Measurements from ENCODE around the gene RIMBP2. TPM values are rescaled to one million over a fixed set of nuclear protein-coding genes. Genes with fewer than 3 reads are reported as not detected.

The RIMBP2 gene
- total and polyA plus RNA-seq, 11 donors, result 2.1 TPM; not detected in 10

DNA sequence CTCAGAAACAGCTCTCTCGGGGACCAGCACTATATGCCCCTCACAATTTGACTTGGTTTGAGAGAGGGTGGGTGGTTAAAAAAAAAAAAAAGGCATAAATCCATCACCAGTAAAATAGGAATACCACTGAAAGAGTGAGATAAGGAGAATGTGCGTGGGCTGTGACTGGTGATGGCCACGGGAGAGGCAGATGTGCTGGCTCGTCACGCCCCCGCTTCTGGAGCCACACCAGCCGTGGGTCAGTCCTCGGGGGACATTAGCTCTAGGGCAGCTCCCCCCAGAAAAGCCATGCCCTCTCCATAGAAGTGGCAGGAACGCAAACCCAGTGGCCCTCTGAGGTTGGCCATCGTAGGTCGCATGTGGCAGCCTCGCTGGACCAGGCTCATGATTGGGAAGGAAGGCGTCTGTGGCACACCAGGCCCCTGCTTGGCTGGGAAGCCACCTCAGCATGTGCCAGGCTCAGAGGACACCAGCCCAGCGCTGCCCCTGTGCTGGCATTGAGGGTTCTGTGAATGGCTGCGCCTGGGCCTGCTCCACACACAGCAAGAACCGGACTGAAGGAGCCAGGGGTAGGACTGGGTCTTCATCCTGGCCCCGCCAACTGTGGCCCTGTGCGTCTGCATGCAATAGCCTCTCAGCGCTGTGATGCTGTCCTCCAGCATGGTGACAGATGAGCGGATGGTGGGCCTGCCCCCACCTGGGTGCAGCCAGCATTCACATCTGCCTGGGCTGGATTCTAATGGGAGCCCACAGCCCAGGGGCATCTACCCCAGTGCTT is 267.9 kb downstream of the RIMBP2 start:
- WGBS, 4 donors, result 75 to 87% (median 85%) methylated on average over 17 to 20 of the region's 20 CpGs

DNA sequence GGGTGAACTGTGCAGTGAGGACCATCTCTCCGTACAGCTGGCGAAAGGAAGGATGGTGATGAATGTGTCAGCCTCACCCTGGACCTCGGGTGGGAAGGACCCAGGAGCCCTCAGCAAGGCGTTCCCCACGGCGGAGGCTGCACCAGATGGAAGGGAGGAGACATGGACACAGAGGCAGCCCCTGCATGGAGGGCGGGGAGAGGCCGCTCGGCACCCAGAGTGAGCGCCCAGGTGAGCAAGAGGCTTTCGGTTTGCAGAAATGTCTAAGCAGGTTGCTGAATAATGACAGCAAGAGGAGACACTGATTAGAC is 268.5 kb downstream of the RIMBP2 start:
- ATAC-seq, result no peak
- intact Hi-C loops (cut with DNase I), result no loop called here

More for the DNA sequence above, 267.9 kb downstream of the RIMBP2 start:
- no peaks in the 10 kb centered on the region for H3K4me1 ChIP-seq
- TF ChIP-seq, protein P1, sequence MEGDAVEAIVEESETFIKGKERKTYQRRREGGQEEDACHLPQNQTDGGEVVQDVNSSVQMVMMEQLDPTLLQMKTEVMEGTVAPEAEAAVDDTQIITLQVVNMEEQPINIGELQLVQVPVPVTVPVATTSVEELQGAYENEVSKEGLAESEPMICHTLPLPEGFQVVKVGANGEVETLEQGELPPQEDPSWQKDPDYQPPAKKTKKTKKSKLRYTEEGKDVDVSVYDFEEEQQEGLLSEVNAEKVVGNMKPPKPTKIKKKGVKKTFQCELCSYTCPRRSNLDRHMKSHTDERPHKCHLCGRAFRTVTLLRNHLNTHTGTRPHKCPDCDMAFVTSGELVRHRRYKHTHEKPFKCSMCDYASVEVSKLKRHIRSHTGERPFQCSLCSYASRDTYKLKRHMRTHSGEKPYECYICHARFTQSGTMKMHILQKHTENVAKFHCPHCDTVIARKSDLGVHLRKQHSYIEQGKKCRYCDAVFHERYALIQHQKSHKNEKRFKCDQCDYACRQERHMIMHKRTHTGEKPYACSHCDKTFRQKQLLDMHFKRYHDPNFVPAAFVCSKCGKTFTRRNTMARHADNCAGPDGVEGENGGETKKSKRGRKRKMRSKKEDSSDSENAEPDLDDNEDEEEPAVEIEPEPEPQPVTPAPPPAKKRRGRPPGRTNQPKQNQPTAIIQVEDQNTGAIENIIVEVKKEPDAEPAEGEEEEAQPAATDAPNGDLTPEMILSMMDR (IDR thresholded peaks at IDR 0.05), result no peak
- no peak for TF ChIP-seq POLR2A (IDR thresholded peaks at IDR 0.05)
- no peak overlapping the region for H3K27ac ChIP-seq
- DNase-seq, result peak in 1 of 5 donors; percentile 57
- intact Hi-C loops (cut with DNase I), result no loop called here
- no peaks in the 10 kb centered on the region for H3K9me3 ChIP-seq
- no peak overlapping the region for H3K4me3 ChIP-seq
- H3K36me3 ChIP-seq, result no peaks in the 10 kb centered on the region
- ATAC-seq, result no peak
- H3K27me3 ChIP-seq, result peaks cover 0 to 5% (median 0%) of the 10 kb centered on the region in 9 donors

DNA sequence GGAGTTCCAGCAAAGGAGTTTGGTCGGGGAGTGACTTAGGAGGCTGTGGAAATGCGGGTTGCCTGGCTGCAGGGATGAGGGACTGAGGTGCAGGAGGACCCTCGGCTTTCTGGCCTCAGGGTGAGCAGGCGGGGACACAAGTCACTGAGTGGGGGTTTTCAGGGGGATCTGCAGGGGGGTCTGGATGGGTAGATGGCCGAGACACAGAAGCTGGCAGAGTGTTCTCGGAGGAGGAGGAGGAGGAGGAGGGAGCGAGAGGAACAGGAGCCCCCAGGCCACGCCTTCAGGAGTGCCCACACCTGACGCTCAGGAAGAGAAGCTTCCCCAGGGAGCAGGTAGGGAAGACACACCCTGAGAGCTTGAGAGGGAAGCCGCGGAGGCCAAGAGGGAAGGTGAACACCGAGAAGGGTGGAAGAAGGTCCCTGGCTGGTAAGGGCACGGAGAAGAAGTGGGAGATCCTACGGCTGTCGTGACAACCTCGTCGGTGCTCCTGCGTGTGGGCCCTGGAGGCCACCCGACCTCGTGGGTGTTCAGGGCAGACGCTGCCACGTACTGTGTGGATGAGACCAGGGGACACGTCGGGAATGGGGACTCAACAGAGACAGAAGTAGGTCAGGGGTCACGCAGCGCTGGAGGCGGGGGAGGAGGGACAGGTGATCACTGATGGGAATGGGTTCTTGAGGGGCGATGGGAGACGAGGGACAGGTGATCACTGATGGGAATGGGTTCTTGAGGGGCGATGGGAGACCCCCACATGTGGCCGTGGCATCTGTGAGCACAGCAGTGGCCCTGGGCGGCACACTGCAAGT is 269.0 kb downstream of the RIMBP2 start:
- 81 to 83% (median 82%) methylated on average over 32 of the region's 32 CpGs for WGBS, 4 donors
- DNase-seq (peak in 1 of 5 donors; percentile 37), ATAC-seq (no peak)
- intact Hi-C loops (cut with DNase I), result no loop called here
- H3K27ac ChIP-seq, result no peak overlapping the region
- no peaks in the 10 kb centered on the region for H3K36me3 ChIP-seq
- H3K4me3 ChIP-seq, result no peak overlapping the region
- H3K27me3 ChIP-seq, result peaks cover 0 to 5% (median 0%) of the 10 kb centered on the region in 9 donors
- H3K4me1 ChIP-seq, result no peaks in the 10 kb centered on the region
- no peak for TF ChIP-seq POLR2A (IDR thresholded peaks at IDR 0.05)
- TF ChIP-seq, protein P1 (IDR thresholded peaks at IDR 0.05), result no peak
- no peaks in the 10 kb centered on the region for H3K9me3 ChIP-seq

More for the DNA sequence above, 268.5 kb downstream of the RIMBP2 start:
- Histone ChIP-seq H3K9me3 (no peaks in the 10 kb centered on the region), H3K4me3 (no peak overlapping the region), H3K36me3 (no peaks in the 10 kb centered on the region), H3K4me1 (no peaks in the 10 kb centered on the region), H3K27ac (no peak overlapping the region), H3K27me3 (peaks cover 0 to 5% (median 0%) of the 10 kb centered on the region in 9 donors)
- 85 to 94% (median 88%) methylated on average over 11 of the region's 11 CpGs for WGBS, 4 donors
- TF ChIP-seq POLR2A (IDR thresholded peaks at IDR 0.05), result no peak
- TF ChIP-seq, protein P1 (IDR thresholded peaks at IDR 0.05), result no peak
- DNase-seq, result peak in 1 of 5 donors; percentile 50

DNA sequence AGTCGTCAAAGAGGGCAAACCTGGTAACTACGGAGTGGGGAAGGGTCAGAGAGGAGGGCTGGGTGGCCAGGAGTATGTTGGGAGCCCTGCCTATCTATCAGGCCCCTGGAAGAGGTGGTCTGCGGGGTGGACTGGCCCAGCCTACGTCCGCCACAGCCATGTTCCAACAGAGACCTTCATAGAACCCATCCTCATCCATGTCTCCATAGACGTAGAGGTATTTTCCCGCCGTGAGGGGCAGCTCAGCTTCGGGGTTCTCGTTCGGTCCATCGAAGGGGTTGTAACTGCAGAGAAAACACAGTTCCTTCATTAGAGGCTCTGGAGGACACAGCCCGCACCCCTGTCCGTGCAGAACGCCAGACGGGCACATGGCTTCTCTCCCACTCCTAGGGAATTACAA is 271.1 kb downstream of the RIMBP2 start:
- intact Hi-C loops (cut with DNase I), result no loop called here
- Histone ChIP-seq H3K27ac (no peak overlapping the region), H3K27me3 (peaks cover 0 to 5% (median 0%) of the 10 kb centered on the region in 9 donors), H3K4me3 (no peak overlapping the region), H3K36me3 (no peaks in the 10 kb centered on the region), H3K4me1 (no peaks in the 10 kb centered on the region), H3K9me3 (no peaks in the 10 kb centered on the region)
- DNase-seq, result peak in 1 of 5 donors; percentile 7
- no peak for TF ChIP-seq POLR2A (IDR thresholded peaks at IDR 0.05)
- TF ChIP-seq, protein P1 (IDR thresholded peaks at IDR 0.05), result no peak
- WGBS, 4 donors, result 88 to 90% (median 89%) methylated on average over 16 of the region's 16 CpGs
- ATAC-seq, result no peak
